Measurements from ENCODE around the gene SIPA1L3.

SIPA1L3 gene

GRCh38 chr19:37977992-37978391 is 71.0 kb downstream of the SIPA1L3 start:
- DNase-seq, result no peak

- DNase-seq, result no peak
These were observed 72.6 kb downstream of the SIPA1L3 start for GRCh38 chr19:37979547-37980082.

- DNase-seq, result no peak
These were observed 73.6 kb downstream of the SIPA1L3 start for GRCh38 chr19:37980419-37981170.

GRCh38 chr19:37981785-37982475 is 74.9 kb downstream of the SIPA1L3 start:
- DNase-seq, result no peak

- DNase-seq, result no peak
These were observed 75.6 kb downstream of the SIPA1L3 start for GRCh38 chr19:37982655-37983054.

- DNase-seq, result no peak
These were observed 76.1 kb downstream of the SIPA1L3 start for GRCh38 chr19:37983153-37983552.

- no peak for DNase-seq
These were observed 76.9 kb downstream of the SIPA1L3 start for GRCh38 chr19:37983916-37984315.

- no peak for DNase-seq
These were observed 79.2 kb downstream of the SIPA1L3 start for GRCh38 chr19:37986048-37986750.

GRCh38 chr19:37987356-37988332 is 80.6 kb downstream of the SIPA1L3 start:
- no peak for DNase-seq

- no peak for DNase-seq
These were observed 82.0 kb downstream of the SIPA1L3 start for GRCh38 chr19:37988758-37989635.

GRCh38 chr19:37989855-37990254 is 82.8 kb downstream of the SIPA1L3 start:
- DNase-seq, result no peak

- no peak for DNase-seq
These were observed 83.4 kb downstream of the SIPA1L3 start for GRCh38 chr19:37990362-37990761.

- DNase-seq, result no peak
These were observed 84.3 kb downstream of the SIPA1L3 start for GRCh38 chr19:37991176-37991835.

GRCh38 chr19:37991841-37992248 is 84.8 kb downstream of the SIPA1L3 start:
- DNase-seq, result no peak

- no peak for DNase-seq
These were observed 85.8 kb downstream of the SIPA1L3 start for GRCh38 chr19:37992761-37993160.

GRCh38 chr19:37994823-37995130 is 87.8 kb downstream of the SIPA1L3 start:
- DNase-seq, result no peak

- DNase-seq, result no peak
These were observed 88.3 kb downstream of the SIPA1L3 start for GRCh38 chr19:37995346-37995745.

GRCh38 chr19:37997911-37998344 is 90.9 kb downstream of the SIPA1L3 start:
- no peak for DNase-seq

- DNase-seq, result no peak
These were observed 91.8 kb downstream of the SIPA1L3 start for GRCh38 chr19:37998801-37999308.

All from inflammatory macrophage treated with lipopolysaccharide for 4 hours (primary cell).